Left ventricle myocardium inferior (tissue), 1 donor: Measurements from ENCODE around the gene RPRD2. TPM values are rescaled to one million over a fixed set of nuclear protein-coding genes. Genes with fewer than 3 reads are reported as not detected.

Source experiments
- DNase-seq: peaks from one replicate; pipeline ENCODE4 v3.0.0-alpha.2; 2020
- H3K27ac ChIP-seq: fragments of 200-600 bp; replicated peaks from 2 replicates; pipeline ENCODE4 v1.8.0; 2021
- H3K27me3 ChIP-seq: fragments of 200-600 bp; 2 replicates; pipeline ENCODE4 v1.8.0; 2021; ENCODE audit warnings: low read depth
- H3K36me3 ChIP-seq: fragments of 200-600 bp; 2 replicates; pipeline ENCODE4 v1.8.0; 2021
- H3K4me1 ChIP-seq: fragments of 200-600 bp; 2 replicates; pipeline ENCODE4 v1.8.0; 2021
- H3K4me3 ChIP-seq: fragments of 200-600 bp; 2 replicates; pipeline ENCODE4 v1.8.0; 2021; ENCODE audit warnings: mild to moderate bottlenecking, moderate library complexity
- H3K9me3 ChIP-seq: fragments of 200-600 bp; replicated peaks from 2 replicates; pipeline ENCODE4 v1.8.0; 2021
- intact Hi-C: fragments of 100-400 bp; cut with micrococcal nuclease; formaldehyde crosslinking; loops from one replicate; pipeline ENCODE4 v1.11.0; 2022
- total RNA-seq: library from RNA; stranded (reverse); fragmentation: NEBNext Ultra II Directional; extraction: Animal tissue kit (Norgen Biotek cat#: 25700); gene quantifications from one replicate; pipeline ENCODE4 v1.2.1, GENCODE V29; 2021
- TF ChIP-seq, protein P1 (sequence below): fragments of 200-600 bp; IDR thresholded peaks from 2 replicates; pipeline ENCODE4 v1.8.0; 2021; ENCODE audit warnings: antibody characterized with exemption, mild to moderate bottlenecking, borderline replicate concordance
- donor health status: DM: no; HTN: yes; CAD: no; lungs with severe emphysema.

Gene RPRD2
- total RNA-seq, 1 donor from 2014 or later = 22.9 TPM

DNA sequence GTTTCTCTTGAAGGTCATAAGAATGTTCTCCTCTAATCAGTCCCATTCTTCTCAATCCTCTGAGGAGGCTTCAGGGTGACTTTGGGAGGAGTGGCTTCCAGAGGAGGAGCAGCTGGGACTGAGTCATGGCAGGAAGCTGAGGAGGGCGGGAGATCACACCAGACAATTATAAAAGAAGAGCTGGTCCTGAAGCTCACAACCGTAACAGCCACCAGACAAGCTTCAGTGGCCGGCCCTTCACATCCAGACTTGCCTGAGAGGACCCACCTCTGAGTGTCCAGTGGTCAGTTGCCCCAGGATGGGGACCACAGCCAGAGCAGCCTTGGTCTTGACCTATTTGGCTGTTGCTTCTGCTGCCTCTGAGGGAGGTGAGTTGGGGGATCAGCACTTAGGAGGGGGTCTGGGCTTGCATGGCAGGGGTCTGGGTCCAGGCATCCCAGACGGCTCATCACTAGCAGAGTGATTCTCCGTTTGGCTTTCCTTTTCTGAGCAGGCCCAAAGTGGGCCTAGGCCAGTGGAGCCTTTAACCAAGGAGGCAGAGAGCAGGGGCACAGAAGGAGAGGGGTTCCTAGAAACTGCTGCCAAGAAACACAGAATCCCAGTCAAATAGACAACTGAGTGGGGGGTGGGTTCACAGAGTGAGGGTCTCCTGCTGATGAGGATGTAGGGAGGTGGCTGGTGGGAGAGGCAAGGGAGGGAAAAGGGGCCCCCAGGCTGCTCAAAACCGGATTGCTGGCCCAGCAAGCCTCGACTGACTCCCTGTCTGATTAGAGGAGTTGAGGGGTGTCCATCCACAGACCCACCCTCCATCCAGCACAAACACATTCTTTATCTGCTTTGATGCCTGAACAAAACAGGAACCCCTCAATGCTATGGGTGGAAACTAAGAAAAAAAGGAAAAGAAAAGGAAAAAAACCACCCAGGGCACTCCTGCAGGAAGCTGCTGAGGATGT lies 144.2 kb downstream of the RPRD2 start, which contains the start of gene ECM1:
ECM1 (plus strand) TSS at position 198 of the 953 bp plus-strand sequence; CDS start at position 299, 101 bp downstream.
- intact Hi-C loops = no loop called here
- peak; percentile 61 for DNase-seq
- peak within 1 kb of the TSS; percentile 86 for H3K27ac ChIP-seq
- no peaks in the 10 kb centered on the region for H3K9me3 ChIP-seq
- TF ChIP-seq, protein P1, sequence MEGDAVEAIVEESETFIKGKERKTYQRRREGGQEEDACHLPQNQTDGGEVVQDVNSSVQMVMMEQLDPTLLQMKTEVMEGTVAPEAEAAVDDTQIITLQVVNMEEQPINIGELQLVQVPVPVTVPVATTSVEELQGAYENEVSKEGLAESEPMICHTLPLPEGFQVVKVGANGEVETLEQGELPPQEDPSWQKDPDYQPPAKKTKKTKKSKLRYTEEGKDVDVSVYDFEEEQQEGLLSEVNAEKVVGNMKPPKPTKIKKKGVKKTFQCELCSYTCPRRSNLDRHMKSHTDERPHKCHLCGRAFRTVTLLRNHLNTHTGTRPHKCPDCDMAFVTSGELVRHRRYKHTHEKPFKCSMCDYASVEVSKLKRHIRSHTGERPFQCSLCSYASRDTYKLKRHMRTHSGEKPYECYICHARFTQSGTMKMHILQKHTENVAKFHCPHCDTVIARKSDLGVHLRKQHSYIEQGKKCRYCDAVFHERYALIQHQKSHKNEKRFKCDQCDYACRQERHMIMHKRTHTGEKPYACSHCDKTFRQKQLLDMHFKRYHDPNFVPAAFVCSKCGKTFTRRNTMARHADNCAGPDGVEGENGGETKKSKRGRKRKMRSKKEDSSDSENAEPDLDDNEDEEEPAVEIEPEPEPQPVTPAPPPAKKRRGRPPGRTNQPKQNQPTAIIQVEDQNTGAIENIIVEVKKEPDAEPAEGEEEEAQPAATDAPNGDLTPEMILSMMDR = no peak
- H3K4me1 ChIP-seq = peaks cover 27% of the 10 kb centered on the region
- H3K36me3 ChIP-seq = peaks cover 44% of the 10 kb centered on the region
- peak within 1 kb of the TSS; percentile 59 for H3K4me3 ChIP-seq
- H3K27me3 ChIP-seq = no peaks in the 10 kb centered on the region

DNA sequence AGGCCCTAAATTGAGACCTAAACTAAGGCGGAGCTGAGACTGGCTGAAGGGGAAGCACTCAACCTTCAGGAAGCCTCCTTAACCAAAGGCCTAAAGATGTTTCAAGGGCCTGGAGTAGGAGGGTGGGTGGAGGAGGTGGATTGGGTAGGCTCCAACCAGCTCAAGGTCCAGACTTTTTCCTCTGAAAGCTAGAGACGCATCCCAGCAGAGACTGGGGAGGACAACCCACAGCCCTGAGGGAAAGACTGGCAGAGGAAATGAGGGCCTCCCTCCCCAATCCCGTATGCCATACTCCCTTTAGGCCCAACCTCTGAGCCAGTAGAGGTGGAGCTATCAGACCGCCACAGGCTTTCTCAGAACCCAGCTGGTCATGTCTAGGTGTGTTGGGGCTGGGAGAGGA lies 145.0 kb downstream of the RPRD2 start:
- peaks cover 27% of the 10 kb centered on the region for H3K4me1 ChIP-seq
- peaks cover 44% of the 10 kb centered on the region for H3K36me3 ChIP-seq
- intact Hi-C loops = no loop called here
- DNase-seq = no peak
- TF ChIP-seq, protein P1 = no peak
- H3K27me3 ChIP-seq = no peaks in the 10 kb centered on the region
- H3K9me3 ChIP-seq = no peaks in the 10 kb centered on the region
- peak overlapping the region; percentile 59 for H3K4me3 ChIP-seq
- peak overlapping the region; percentile 86 for H3K27ac ChIP-seq

DNA sequence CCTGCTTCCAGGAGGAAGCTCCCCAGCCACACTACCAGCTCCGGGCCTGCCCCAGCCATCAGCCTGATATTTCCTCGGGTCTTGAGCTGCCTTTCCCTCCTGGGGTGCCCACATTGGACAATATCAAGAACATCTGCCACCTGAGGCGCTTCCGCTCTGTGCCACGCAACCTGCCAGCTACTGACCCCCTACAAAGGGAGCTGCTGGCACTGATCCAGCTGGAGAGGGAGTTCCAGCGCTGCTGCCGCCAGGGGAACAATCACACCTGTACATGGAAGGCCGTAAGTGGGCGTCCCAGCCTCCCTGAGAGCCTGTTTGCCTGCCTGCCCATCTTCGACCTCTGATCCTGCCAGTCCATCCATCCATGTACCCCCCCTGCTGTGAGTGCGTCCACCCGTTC lies 147.6 kb downstream of the RPRD2 start:
- no peak for DNase-seq
- intact Hi-C loops = no loop called here
- Histone ChIP-seq H3K9me3 (no peaks in the 10 kb centered on the region), H3K27ac (no peak overlapping the region), H3K4me1 (peaks cover 45% of the 10 kb centered on the region), H3K4me3 (no peak overlapping the region), H3K27me3 (no peaks in the 10 kb centered on the region), H3K36me3 (peaks cover 20% of the 10 kb centered on the region)
- TF ChIP-seq, protein P1 = no peak

DNA sequence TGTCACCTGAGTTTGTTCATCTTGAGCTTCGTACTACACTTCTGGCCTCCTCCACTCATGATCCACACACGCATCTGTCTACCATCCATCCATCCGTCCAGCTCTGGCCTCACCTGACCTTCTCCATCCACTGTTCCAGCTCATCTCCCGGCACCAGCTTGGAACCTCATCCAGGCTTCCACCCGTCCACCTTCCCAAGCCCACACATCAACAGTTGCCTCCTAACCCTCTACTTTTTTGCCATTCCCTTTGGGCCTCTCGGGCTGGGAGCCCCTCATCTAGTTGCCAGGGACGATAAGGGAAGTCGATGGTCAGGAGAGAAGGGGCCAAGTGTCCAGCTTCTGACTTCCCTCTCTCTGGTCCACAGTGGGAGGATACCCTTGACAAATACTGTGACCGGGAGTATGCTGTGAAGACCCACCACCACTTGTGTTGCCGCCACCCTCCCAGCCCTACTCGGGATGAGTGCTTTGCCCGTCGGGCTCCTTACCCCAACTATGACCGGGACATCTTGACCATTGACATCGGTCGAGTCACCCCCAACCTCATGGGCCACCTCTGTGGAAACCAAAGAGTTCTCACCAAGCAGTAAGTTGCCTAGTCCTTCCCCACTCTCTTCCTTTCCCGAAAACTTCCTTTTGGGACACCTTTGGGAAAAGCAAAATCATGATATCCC lies 148.2 kb downstream of the RPRD2 start:
- TF ChIP-seq, protein P1 = no peak
- intact Hi-C loops = no loop called here
- no peak for DNase-seq

DNA sequence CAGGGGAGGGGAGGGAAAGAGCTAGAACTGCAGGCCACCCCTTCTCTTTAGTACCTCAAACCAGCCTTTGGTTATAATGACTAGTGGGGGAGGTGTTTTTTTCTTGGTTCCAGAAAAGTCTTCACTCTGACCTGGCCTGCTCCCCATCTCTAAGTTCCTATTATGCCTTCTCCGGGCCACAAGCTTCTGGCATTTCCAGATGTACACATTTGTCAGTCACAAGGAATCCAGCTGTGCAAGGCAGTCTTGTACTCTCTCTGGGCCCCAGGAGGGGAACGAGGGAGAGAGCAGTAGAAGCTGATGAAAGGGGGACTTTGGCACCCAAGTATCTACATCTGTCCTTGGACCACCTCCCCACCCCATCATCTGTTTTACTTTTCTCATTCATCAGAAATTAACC lies 148.9 kb downstream of the RPRD2 start:
- TF ChIP-seq, protein P1 = no peak
- no peaks in the 10 kb centered on the region for H3K9me3 ChIP-seq
- no peak for DNase-seq
- intact Hi-C loops = no loop called here
- peaks cover 45% of the 10 kb centered on the region for H3K4me1 ChIP-seq
- peaks cover 14% of the 10 kb centered on the region for H3K36me3 ChIP-seq
- H3K27me3 ChIP-seq = no peaks in the 10 kb centered on the region
- H3K27ac ChIP-seq = peak overlapping the region; percentile 16
- H3K4me3 ChIP-seq = no peak overlapping the region

More for the DNA sequence above, 148.2 kb downstream of the RPRD2 start:
- Histone ChIP-seq H3K27ac (peak overlapping the region; percentile 12), H3K4me3 (no peak overlapping the region), H3K27me3 (no peaks in the 10 kb centered on the region), H3K36me3 (peaks cover 15% of the 10 kb centered on the region), H3K4me1 (peaks cover 46% of the 10 kb centered on the region), H3K9me3 (no peaks in the 10 kb centered on the region)
